Mesenchymal stem cell (in vitro differentiated cells and primary cell): ENCODE results near the gene MRPL42.

Source experiments
- DNase-seq: peaks from one replicate; pipeline ENCODE4 v3.0.0-alpha.2; 2013
- H2AFZ ChIP-seq: one replicate; pipeline ENCODE4 v1.6.1; 2013; ENCODE audit warnings: low read depth, mild to moderate bottlenecking, control low read depth, inconsistent platforms, low read length, moderate library complexity
- H2AK5ac ChIP-seq: 2 replicates; pipeline ENCODE4 v1.6.1; 2013; ENCODE audit warnings: low read length, moderate library complexity, mild to moderate bottlenecking, inconsistent platforms; ENCODE audit not compliant: severe bottlenecking
- H2BK120ac ChIP-seq: one replicate; pipeline ENCODE4 v1.6.1; 2013; ENCODE audit warnings: low read depth, mild to moderate bottlenecking, inconsistent platforms, low read length, moderate library complexity
- H2BK12ac ChIP-seq, 2 experiments: one replicate each; pipeline ENCODE4 v1.6.1; 2013; ENCODE audit warnings: inconsistent platforms in 2 of 2, low read length in 2 of 2, mild to moderate bottlenecking in 2 of 2, moderate library complexity in 2 of 2, control low read depth in 1 of 2
- H2BK15ac ChIP-seq: one replicate; pipeline ENCODE4 v1.6.1; 2013; ENCODE audit warnings: mild to moderate bottlenecking, low read depth, inconsistent platforms; ENCODE audit not compliant: poor library complexity, severe bottlenecking
- H2BK5ac ChIP-seq: 2 replicates; pipeline ENCODE4 v1.6.1; 2013; ENCODE audit warnings: low read depth, mild to moderate bottlenecking, low read length, control low read depth, inconsistent platforms; ENCODE audit not compliant: poor library complexity, severe bottlenecking
- H3K14ac ChIP-seq, 2 experiments: one replicate each; pipeline ENCODE4 v1.6.1; 2013; ENCODE audit warnings: inconsistent platforms in 2 of 2, low read length in 2 of 2, control low read depth in 1 of 2, mild to moderate bottlenecking in 1 of 2, moderate library complexity in 1 of 2
- H3K18ac ChIP-seq, 2 experiments: one replicate each; pipeline ENCODE4 v1.6.1; 2013; ENCODE audit warnings: inconsistent platforms in 2 of 2, low read length in 2 of 2, control low read depth in 1 of 2, low read depth in 1 of 2, mild to moderate bottlenecking in 1 of 2
- H3K23ac ChIP-seq, 2 experiments: one replicate each; pipeline ENCODE4 v1.6.1; 2013; ENCODE audit warnings: inconsistent platforms in 2 of 2, low read length in 2 of 2, mild to moderate bottlenecking in 2 of 2, moderate library complexity in 2 of 2, control low read depth in 1 of 2
- H3K27ac ChIP-seq: 2 replicates; pipeline ENCODE4 v1.5.1; 2013; ENCODE audit warnings: mild to moderate bottlenecking, moderate library complexity, low read length, control low read depth, inconsistent platforms; ENCODE audit not compliant: poor library complexity, severe bottlenecking
- H3K27me3 ChIP-seq, 2 experiments: 2 replicates each; pipeline versions ENCODE4 v1.6.1 to v1.7.0; 2013; ENCODE audit warnings: low read length in 2 of 2, mild to moderate bottlenecking in 2 of 2, moderate library complexity in 2 of 2, control low read depth in 1 of 2, inconsistent platforms in 1 of 2; ENCODE audit not compliant: control insufficient read depth in 1 of 2, insufficient read depth in 1 of 2
- H3K36me3 ChIP-seq, 2 experiments: 2 replicates each; pipeline versions ENCODE4 v1.6.1 to v1.7.0; 2013; ENCODE audit warnings: low read length in 2 of 2, control low read depth in 1 of 2, inconsistent platforms in 1 of 2, low read depth in 1 of 2, mild to moderate bottlenecking in 1 of 2; ENCODE audit not compliant: insufficient read depth in 2 of 2, control insufficient read depth in 1 of 2
- H3K4ac ChIP-seq, 2 experiments: one replicate each; pipeline ENCODE4 v1.6.1; 2013; ENCODE audit warnings: inconsistent platforms in 2 of 2, low read length in 2 of 2, mild to moderate bottlenecking in 2 of 2, moderate library complexity in 2 of 2, control low read depth in 1 of 2, low read depth in 1 of 2
- H3K4me1 ChIP-seq: 2 replicates; pipeline ENCODE4 v1.6.1; 2013; ENCODE audit warnings: low read depth, low read length, control low read depth; ENCODE audit not compliant: control insufficient read depth, insufficient read depth
- H3K4me2 ChIP-seq: 2 replicates; pipeline ENCODE4 v1.6.1; 2013; ENCODE audit warnings: low read length, mild to moderate bottlenecking, inconsistent platforms; ENCODE audit not compliant: poor library complexity, severe bottlenecking
- H3K4me3 ChIP-seq, 2 experiments: 2 replicates each; pipeline versions ENCODE4 v1.5.1 to v1.7.0; 2013; ENCODE audit warnings: low read length in 2 of 2, mild to moderate bottlenecking in 2 of 2, control low read depth in 1 of 2, low read depth in 1 of 2; ENCODE audit not compliant: insufficient read depth in 1 of 2
- H3K79me1 ChIP-seq: replicated peaks from 2 replicates; pipeline ENCODE4 v1.6.1; 2013; ENCODE audit warnings: mild to moderate bottlenecking, control low read depth, low read length, inconsistent platforms; ENCODE audit not compliant: poor library complexity, severe bottlenecking
- H3K9ac ChIP-seq: 2 replicates; pipeline ENCODE4 v1.7.0; 2013; ENCODE audit warnings: mild to moderate bottlenecking, low read length, moderate library complexity
- H3K9me3 ChIP-seq: 2 replicates; pipeline ENCODE4 v1.7.0; 2013; ENCODE audit warnings: mild to moderate bottlenecking, low read length; ENCODE audit not compliant: control insufficient read depth
- H4K8ac ChIP-seq: one replicate; pipeline ENCODE4 v1.6.1; 2013; ENCODE audit warnings: inconsistent platforms, mild to moderate bottlenecking, low read length, moderate library complexity
- H4K91ac ChIP-seq: one replicate; pipeline ENCODE4 v1.6.1; 2013; ENCODE audit warnings: mild to moderate bottlenecking, low read length, inconsistent platforms
- WGBS: methylation state at CpG from one replicate; pipeline ENCODE4 v1.1.7; 2013; ENCODE audit warnings: mixed read lengths; 5-methylcytosine and 5-hydroxymethylcytosine counted together

The MRPL42 gene

GRCh38 chr12:93540466-93540865 lies 73.2 kb downstream of the MRPL42 start:
- H2AK5ac ChIP-seq = no peak overlapping the region
- H3K4me1 ChIP-seq = no peaks in the 10 kb centered on the region
- no peaks in the 10 kb centered on the region for H3K27me3 ChIP-seq
- no peak overlapping the region for H3K23ac ChIP-seq
- no peak overlapping the region for H4K8ac ChIP-seq
- no peak overlapping the region for H4K91ac ChIP-seq
- no peaks in the 10 kb centered on the region for H3K36me3 ChIP-seq
- H2BK120ac ChIP-seq = no peak overlapping the region
- no peak overlapping the region for H3K27ac ChIP-seq
- no peak overlapping the region for H3K4ac ChIP-seq
- H2BK15ac ChIP-seq = no peak overlapping the region
- no peak overlapping the region for H2AFZ ChIP-seq
- H3K4me3 ChIP-seq = no peak overlapping the region
- no peak overlapping the region for H2BK12ac ChIP-seq
- H3K14ac ChIP-seq = no peak overlapping the region
- no peak overlapping the region for H3K18ac ChIP-seq
- DNase-seq = no peak
- no peaks in the 10 kb centered on the region for H3K9me3 ChIP-seq
- H3K79me1 ChIP-seq = no peaks in the 10 kb centered on the region
- H3K9ac ChIP-seq = no peak overlapping the region
- WGBS = 80% methylated on average over 1 of the region's 1 CpG
- H3K4me2 ChIP-seq = no peak overlapping the region
- H2BK5ac ChIP-seq = no peak overlapping the region

GRCh38 chr12:93541578-93542225 lies 74.4 kb downstream of the MRPL42 start:
- H3K27me3 ChIP-seq = no peaks in the 10 kb centered on the region
- H4K91ac ChIP-seq = no peak overlapping the region
- H3K4me2 ChIP-seq = no peak overlapping the region
- no peak overlapping the region for H2AK5ac ChIP-seq
- no peaks in the 10 kb centered on the region for H3K9me3 ChIP-seq
- H3K4me1 ChIP-seq = no peaks in the 10 kb centered on the region
- no peak overlapping the region for H2AFZ ChIP-seq
- no peak overlapping the region for H3K4ac ChIP-seq
- no peak overlapping the region for H3K23ac ChIP-seq
- DNase-seq = no peak
- no peak overlapping the region for H4K8ac ChIP-seq
- H2BK15ac ChIP-seq = no peak overlapping the region
- no peak overlapping the region for H2BK5ac ChIP-seq
- H3K27ac ChIP-seq = no peak overlapping the region
- H2BK120ac ChIP-seq = no peak overlapping the region
- no peak overlapping the region for H3K18ac ChIP-seq
- 67% methylated on average over 4 of the region's 4 CpGs for WGBS
- no peak overlapping the region for H2BK12ac ChIP-seq
- no peaks in the 10 kb centered on the region for H3K36me3 ChIP-seq
- no peak overlapping the region for H3K14ac ChIP-seq
- no peak overlapping the region for H3K4me3 ChIP-seq
- H3K79me1 ChIP-seq = no peaks in the 10 kb centered on the region
- no peak overlapping the region for H3K9ac ChIP-seq

- H4K8ac ChIP-seq = no peak overlapping the region
- no peak overlapping the region for H3K27ac ChIP-seq
- H4K91ac ChIP-seq = no peak overlapping the region
- H3K79me1 ChIP-seq = no peaks in the 10 kb centered on the region
- no peaks in the 10 kb centered on the region for H3K4me1 ChIP-seq
- no peak overlapping the region for H3K9ac ChIP-seq
- no peak overlapping the region for H2BK15ac ChIP-seq
- no peaks in the 10 kb centered on the region for H3K27me3 ChIP-seq
- H2AK5ac ChIP-seq = no peak overlapping the region
- no peak for DNase-seq
- H3K36me3 ChIP-seq = no peaks in the 10 kb centered on the region
- H3K18ac ChIP-seq = no peak overlapping the region
- H2BK120ac ChIP-seq = no peak overlapping the region
- H3K4me3 ChIP-seq = no peak overlapping the region
- no peak overlapping the region for H2BK5ac ChIP-seq
- no peak overlapping the region for H3K23ac ChIP-seq
- 100% methylated on average over 2 of the region's 2 CpGs for WGBS
- H3K9me3 ChIP-seq = no peaks in the 10 kb centered on the region
- no peak overlapping the region for H3K14ac ChIP-seq
- no peak overlapping the region for H3K4ac ChIP-seq
- H3K4me2 ChIP-seq = no peak overlapping the region
- H2AFZ ChIP-seq = no peak overlapping the region
- no peak overlapping the region for H2BK12ac ChIP-seq
Observed at GRCh38 chr12:93547778-93548177, 80.5 kb downstream of the MRPL42 start.

- H3K4me2 ChIP-seq = no peak overlapping the region
- no peak overlapping the region for H2AK5ac ChIP-seq
Observed at GRCh38 chr12:93549174-93549573, 81.9 kb downstream of the MRPL42 start.

More at GRCh38 chr12:93549174-93549573, 81.9 kb downstream of the MRPL42 start:
- H2BK120ac ChIP-seq = no peak overlapping the region
- H3K4ac ChIP-seq = no peak overlapping the region
- peak overlapping the region in 1 of 2 experiments; percentile 36 for H3K14ac ChIP-seq
- H4K8ac ChIP-seq = no peak overlapping the region
- no peak overlapping the region for H3K4me3 ChIP-seq
- no peak overlapping the region for H3K23ac ChIP-seq
- no peak overlapping the region for H2BK5ac ChIP-seq
- no peaks in the 10 kb centered on the region for H3K27me3 ChIP-seq
- 79% methylated on average over 6 of the region's 6 CpGs for WGBS
- no peak overlapping the region for H3K27ac ChIP-seq
- no peaks in the 10 kb centered on the region for H3K79me1 ChIP-seq
- H2BK15ac ChIP-seq = no peak overlapping the region
- no peak overlapping the region for H2AFZ ChIP-seq
- H4K91ac ChIP-seq = no peak overlapping the region
- H3K18ac ChIP-seq = no peak overlapping the region
- no peak overlapping the region for H3K9ac ChIP-seq
- H3K9me3 ChIP-seq = no peaks in the 10 kb centered on the region
- no peaks in the 10 kb centered on the region for H3K4me1 ChIP-seq
- no peaks in the 10 kb centered on the region for H3K36me3 ChIP-seq
- H2BK12ac ChIP-seq = no peak overlapping the region
- DNase-seq = no peak
